SJCRH30 (cell line): Measurements from ENCODE around the gene LST1. TPM values are rescaled to one million over a fixed set of nuclear protein-coding genes. Genes with fewer than 3 reads are reported as not detected.

Source experiments
- DNase-seq, 2 experiments: peaks; one replicate each; pipeline ENCODE4 v3.0.0-alpha.2; 2015 to 2020
- H3K27ac ChIP-seq: fragments of 250-450 bp; sonication (Bioruptor Pico); 2 replicates; pipeline ENCODE4 v1.5.1; 2020; ENCODE audit warnings: mild to moderate bottlenecking, moderate library complexity
- H3K27me3 ChIP-seq: fragments of 250-450 bp; sonication (Bioruptor Pico); 2 replicates; pipeline ENCODE4 v1.5.1; 2020; ENCODE audit warnings: mild to moderate bottlenecking, moderate library complexity
- H3K36me3 ChIP-seq: fragments of 250-450 bp; sonication (Bioruptor Pico); 2 replicates; pipeline ENCODE4 v1.5.1; 2020; ENCODE audit warnings: mild to moderate bottlenecking, moderate library complexity
- H3K4me1 ChIP-seq: fragments of 250-450 bp; sonication (Bioruptor Pico); 2 replicates; pipeline ENCODE4 v1.5.1; 2020; ENCODE audit warnings: mild to moderate bottlenecking, moderate library complexity
- H3K4me3 ChIP-seq: fragments of 250-450 bp; sonication (Bioruptor Pico); 2 replicates; pipeline ENCODE4 v1.5.1; 2020; ENCODE audit warnings: mild to moderate bottlenecking, moderate library complexity
- H3K9me3 ChIP-seq: fragments of 250-450 bp; sonication (Bioruptor Pico); replicated peaks from 2 replicates; pipeline ENCODE4 v1.5.1; 2020; ENCODE audit warnings: mild to moderate bottlenecking, moderate library complexity
- total RNA-seq: library from RNA; depleted of rRNA; stranded (reverse); fragments of >200 nt; shearing (Covaris generic); gene quantifications from 2 replicates; pipeline ENCODE4 v1.2.3, GENCODE V29; 2014; rRNA removed

Gene LST1
- total RNA-seq, 1 experiment from 2014 or later = not detected

GRCh38 chr6:31631209-31631608 lies 45.1 kb downstream of the LST1 start:
- H3K36me3 ChIP-seq = peaks cover 93% of the 10 kb centered on the region
- no peaks in the 10 kb centered on the region for H3K9me3 ChIP-seq
- DNase-seq = no peak

GRCh38 chr6:31631681-31632278 lies 45.7 kb downstream of the LST1 start:
- peaks cover 93% of the 10 kb centered on the region for H3K36me3 ChIP-seq
- H3K9me3 ChIP-seq = no peaks in the 10 kb centered on the region
- no peak overlapping the region for H3K27ac ChIP-seq
- H3K27me3 ChIP-seq = no peaks in the 10 kb centered on the region
- no peak overlapping the region for H3K4me3 ChIP-seq
- DNase-seq = no peak
- no peaks in the 10 kb centered on the region for H3K4me1 ChIP-seq

More at GRCh38 chr6:31631209-31631608, 45.1 kb downstream of the LST1 start:
- H3K27ac ChIP-seq = no peak overlapping the region
- H3K4me1 ChIP-seq = no peaks in the 10 kb centered on the region
- H3K4me3 ChIP-seq = no peak overlapping the region
- no peaks in the 10 kb centered on the region for H3K27me3 ChIP-seq

- no peaks in the 10 kb centered on the region for H3K9me3 ChIP-seq
Measured at GRCh38 chr6:31632279-31632946, 46.3 kb downstream of the LST1 start.

GRCh38 chr6:31633447-31633846 lies 47.4 kb downstream of the LST1 start:
- H3K9me3 ChIP-seq = no peaks in the 10 kb centered on the region
- H3K27me3 ChIP-seq = no peaks in the 10 kb centered on the region
- H3K4me1 ChIP-seq = no peaks in the 10 kb centered on the region
- no peak for DNase-seq
- H3K4me3 ChIP-seq = no peak overlapping the region
- H3K36me3 ChIP-seq = peaks cover 91% of the 10 kb centered on the region
- H3K27ac ChIP-seq = no peak overlapping the region

More at GRCh38 chr6:31632279-31632946, 46.3 kb downstream of the LST1 start:
- Histone ChIP-seq H3K4me3 (no peak overlapping the region), H3K27ac (no peak overlapping the region), H3K27me3 (no peaks in the 10 kb centered on the region), H3K4me1 (no peaks in the 10 kb centered on the region), H3K36me3 (peaks cover 92% of the 10 kb centered on the region)
- no peak for DNase-seq

GRCh38 chr6:31634131-31634530 lies 48.1 kb downstream of the LST1 start:
- Histone ChIP-seq H3K9me3 (no peaks in the 10 kb centered on the region), H3K27ac (no peak overlapping the region), H3K4me1 (no peaks in the 10 kb centered on the region), H3K27me3 (no peaks in the 10 kb centered on the region), H3K36me3 (peaks cover 91% of the 10 kb centered on the region), H3K4me3 (no peak overlapping the region)
- DNase-seq = no peak

GRCh38 chr6:31634969-31635575 lies 49.0 kb downstream of the LST1 start:
- no peaks in the 10 kb centered on the region for H3K27me3 ChIP-seq
- DNase-seq = no peak
- no peaks in the 10 kb centered on the region for H3K9me3 ChIP-seq
- H3K4me1 ChIP-seq = no peaks in the 10 kb centered on the region
- H3K36me3 ChIP-seq = peaks cover 94% of the 10 kb centered on the region
- no peak overlapping the region for H3K27ac ChIP-seq
- H3K4me3 ChIP-seq = no peak overlapping the region

GRCh38 chr6:31636698-31637596 lies 50.9 kb downstream of the LST1 start:
- Histone ChIP-seq H3K4me1 (no peaks in the 10 kb centered on the region), H3K36me3 (peaks cover 93% of the 10 kb centered on the region), H3K27ac (no peak overlapping the region), H3K27me3 (no peaks in the 10 kb centered on the region), H3K9me3 (no peaks in the 10 kb centered on the region), H3K4me3 (no peak overlapping the region)
- no peak for DNase-seq

Other genes starting within 250 kb of the LST1 start
- not detected in 2 replicates for gene HLA-B, start 229.1 kb upstream of the LST1 start, total RNA-seq
- gene MICA, start 182.7 kb upstream of the LST1 start, total RNA-seq = 6.8 and 7.7 TPM in 2 replicates
- not detected in 2 replicates for gene MICB, start 88.1 kb upstream of the LST1 start, total RNA-seq
- gene MCCD1, start 57.3 kb upstream of the LST1 start, total RNA-seq = not detected in 2 replicates
- 673 and 762 TPM in 2 replicates for gene DDX39B, start 44.3 kb upstream of the LST1 start, total RNA-seq
- gene ATP6V1G2, start 39.7 kb upstream of the LST1 start, total RNA-seq = 0.91 and 1.4 TPM in 2 replicates
- gene NFKBIL1, start 38.7 kb upstream of the LST1 start, total RNA-seq = 8.5 and 10.6 TPM in 2 replicates
- not detected in 2 replicates for gene LTA, start 14.0 kb upstream of the LST1 start, total RNA-seq
- gene TNF, start 10.7 kb upstream of the LST1 start, total RNA-seq = not detected in 2 replicates
- not detected in 2 replicates for gene LTB, start 3.9 kb upstream of the LST1 start, total RNA-seq
- not detected in 2 replicates for gene NCR3, start 6.7 kb downstream of the LST1 start, total RNA-seq
- gene AIF1, start 29.0 kb downstream of the LST1 start, total RNA-seq = not detected in 2 replicates
- 98.7 and 109 TPM in 2 replicates for gene PRRC2A, start 34.4 kb downstream of the LST1 start, total RNA-seq
- 165 and 188 TPM in 2 replicates for gene BAG6, start 66.4 kb downstream of the LST1 start, total RNA-seq
- 1.8 and 2.0 TPM in 2 replicates for gene APOM, start 69.6 kb downstream of the LST1 start, total RNA-seq
- gene C6orf47, start 74.5 kb downstream of the LST1 start, total RNA-seq = 17.6 and 19.0 TPM in 2 replicates
- 19.5 and 23.6 TPM in 2 replicates for gene GPANK1, start 78.7 kb downstream of the LST1 start, total RNA-seq
- gene CSNK2B, start 79.8 kb downstream of the LST1 start, total RNA-seq = 197 and 208 TPM in 2 replicates
- 3.2 and 7.0 TPM in 2 replicates for gene LY6G5B, start 83.7 kb downstream of the LST1 start, total RNA-seq
- gene LY6G5C, start 94.8 kb downstream of the LST1 start, total RNA-seq = 0.25 and 1.6 TPM in 2 replicates
- gene ABHD16A, start 117.0 kb downstream of the LST1 start, total RNA-seq = 18.8 and 22.4 TPM in 2 replicates
- gene LY6G6F, start 120.6 kb downstream of the LST1 start, total RNA-seq = not detected in 2 replicates
- not detected in 2 replicates for gene LY6G6D, start 129.1 kb downstream of the LST1 start, total RNA-seq
- not detected in 2 replicates for gene LY6G6C, start 135.5 kb downstream of the LST1 start, total RNA-seq
- gene MPIG6B, start 137.1 kb downstream of the LST1 start, total RNA-seq = 0.47 TPM in 1 of 2 replicates, not detected in the other
- 39.1 and 42.7 TPM in 2 replicates for gene DDAH2, start 143.0 kb downstream of the LST1 start, total RNA-seq
- gene CLIC1, start 150.3 kb downstream of the LST1 start, total RNA-seq = 210 and 234 TPM in 2 replicates
- gene MSH5, start 153.7 kb downstream of the LST1 start, total RNA-seq = 12.9 and 13.4 TPM in 2 replicates
- 0.89 and 1.4 TPM in 2 replicates for gene SAPCD1, start 176.4 kb downstream of the LST1 start, total RNA-seq
- 0.28 and 0.34 TPM in 2 replicates for gene VWA7, start 191.1 kb downstream of the LST1 start, total RNA-seq
- gene VARS1, start 209.5 kb downstream of the LST1 start, total RNA-seq = 42.5 and 45.8 TPM in 2 replicates
- gene LSM2, start 220.7 kb downstream of the LST1 start, total RNA-seq = 90.1 and 106 TPM in 2 replicates
- gene HSPA1L, start 229.0 kb downstream of the LST1 start, total RNA-seq = 0.10 and 0.14 TPM in 2 replicates
- gene HSPA1A, start 229.3 kb downstream of the LST1 start, total RNA-seq = 0.56 TPM in 1 of 2 replicates, not detected in the other
- gene HSPA1B, start 241.5 kb downstream of the LST1 start, total RNA-seq = 106 and 118 TPM in 2 replicates